ENCODE measurements around the gene CDO1. TPM values are rescaled to one million over a fixed set of nuclear protein-coding genes. Genes with fewer than 3 reads are reported as not detected.

CDO1 gene
- polyA plus RNA-seq, 2 of the 4 experiments (the other 2 are of a cell fraction) = not detected

DNA sequence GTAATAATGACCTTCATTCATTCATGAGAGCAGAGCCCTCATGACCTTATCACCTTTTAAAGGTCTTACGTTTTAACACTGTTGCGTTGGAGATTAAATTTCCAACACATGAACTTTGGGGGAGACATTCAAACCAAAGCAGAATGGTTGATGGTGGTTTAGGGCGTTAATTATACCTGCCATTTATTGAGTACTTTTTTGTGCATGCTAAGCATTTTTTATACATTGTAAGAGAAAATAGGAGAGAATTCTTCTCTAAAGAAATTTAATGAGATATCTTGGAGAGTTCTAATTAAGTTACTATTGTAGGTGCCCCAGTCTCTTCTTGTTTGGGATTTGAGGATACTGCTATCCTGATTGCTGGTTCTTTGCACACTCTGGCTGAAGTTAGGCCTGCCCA, 37.7 kb upstream of the CDO1 start:
- Histone ChIP-seq H3K4me1 (peaks cover 39% of the 10 kb centered on the region), H3K4me2 (no peak overlapping the region), H3K4me3 (no peak overlapping the region), H3K27ac (no peak overlapping the region), H3K9me3 (0 out of 3 replicates have a peak, but pooled peaks cover 2% of the 10 kb centered on the region)
- POLR2A ChIA-PET = no interaction called here
- TF ChIP-seq SMC3 (IDR thresholded peaks at IDR 0.05) = no peak
- no peak for TF ChIP-seq NR3C1 (IDR thresholded peaks at IDR 0.05)
- TF ChIP-seq MAFK (IDR thresholded peaks at IDR 0.05; ENCODE audit: partially characterized antibody) = peak; percentile 85
- no peak for TF ChIP-seq JUNB (IDR thresholded peaks at IDR 0.05)
- ATAC-seq = no peak
- no peak for FAIRE-seq
- 93% methylated on average over 3 of the region's 3 CpGs for WGBS (ENCODE audit: missing lambda C conversion rate)
- CTCF ChIA-PET = no interaction called here
- no peak for DNase-seq (ENCODE audit: low read depth in 1 of 2, low spot score in 1 of 2)

DNA sequence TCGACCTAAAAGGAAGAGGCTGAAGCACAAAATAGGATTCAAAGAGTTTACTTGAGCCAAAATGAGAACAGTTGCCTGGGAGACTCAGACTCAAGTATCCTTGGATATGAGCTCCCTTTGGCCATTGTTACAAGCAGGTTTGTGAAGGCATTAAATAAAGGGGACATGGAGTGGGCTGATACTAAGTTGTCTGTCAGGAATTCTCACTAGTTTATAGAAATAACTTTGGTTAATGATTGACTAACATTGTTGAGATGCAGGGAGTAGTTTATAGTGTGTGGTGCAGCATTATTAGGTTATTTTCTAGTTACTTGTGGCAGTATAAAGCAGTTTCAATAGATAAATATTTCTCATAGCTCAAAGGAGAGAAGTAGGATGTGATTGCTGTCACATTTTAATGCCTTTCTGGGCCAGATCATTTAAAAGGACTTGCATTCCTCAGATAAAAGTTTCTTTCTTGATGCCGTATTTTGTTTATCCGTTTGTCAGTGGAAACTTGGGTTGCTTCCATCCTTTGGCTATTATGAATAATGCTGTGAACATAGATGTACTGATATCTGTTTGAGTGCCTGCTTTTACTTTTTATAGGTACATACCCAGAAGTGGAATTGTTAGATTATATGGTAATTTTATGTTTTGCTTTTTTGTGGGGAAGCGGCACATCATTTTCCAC, 34.4 kb upstream of the CDO1 start:
- WGBS (ENCODE audit: missing lambda C conversion rate) = 51% methylated on average over 4 of the region's 4 CpGs
- DNase-seq (ENCODE audit: low read depth in 1 of 2, low spot score in 1 of 2) (no peak), FAIRE-seq (no peak), ATAC-seq (peak in 1 of 2 experiments; percentile 65; a peak in 3 of 6 replicates)
- no peak overlapping the region for H3K27ac ChIP-seq
- TF ChIP-seq BHLHE40 (IDR thresholded peaks at IDR 0.05; ENCODE audit: low read depth, low read length) = no peak
- TF ChIP-seq, protein P1, sequence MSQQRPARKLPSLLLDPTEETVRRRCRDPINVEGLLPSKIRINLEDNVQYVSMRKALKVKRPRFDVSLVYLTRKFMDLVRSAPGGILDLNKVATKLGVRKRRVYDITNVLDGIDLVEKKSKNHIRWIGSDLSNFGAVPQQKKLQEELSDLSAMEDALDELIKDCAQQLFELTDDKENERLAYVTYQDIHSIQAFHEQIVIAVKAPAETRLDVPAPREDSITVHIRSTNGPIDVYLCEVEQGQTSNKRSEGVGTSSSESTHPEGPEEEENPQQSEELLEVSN (IDR thresholded peaks at IDR 0.05; ENCODE audit: borderline replicate concordance, low read depth) = no peak
- TF ChIP-seq, protein P2, sequence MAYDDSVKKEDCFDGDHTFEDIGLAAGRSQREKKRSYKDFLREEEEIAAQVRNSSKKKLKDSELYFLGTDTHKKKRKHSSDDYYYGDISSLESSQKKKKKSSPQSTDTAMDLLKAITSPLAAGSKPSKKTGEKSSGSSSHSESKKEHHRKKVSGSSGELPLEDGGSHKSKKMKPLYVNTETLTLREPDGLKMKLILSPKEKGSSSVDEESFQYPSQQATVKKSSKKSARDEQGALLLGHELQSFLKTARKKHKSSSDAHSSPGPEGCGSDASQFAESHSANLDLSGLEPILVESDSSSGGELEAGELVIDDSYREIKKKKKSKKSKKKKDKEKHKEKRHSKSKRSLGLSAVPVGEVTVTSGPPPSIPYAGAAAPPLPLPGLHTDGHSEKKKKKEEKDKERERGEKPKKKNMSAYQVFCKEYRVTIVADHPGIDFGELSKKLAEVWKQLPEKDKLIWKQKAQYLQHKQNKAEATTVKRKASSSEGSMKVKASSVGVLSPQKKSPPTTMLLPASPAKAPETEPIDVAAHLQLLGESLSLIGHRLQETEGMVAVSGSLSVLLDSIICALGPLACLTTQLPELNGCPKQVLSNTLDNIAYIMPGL (CRISPR knock-in tag; IDR thresholded peaks at IDR 0.05; ENCODE audit: borderline replicate concordance) = no peak
- TF ChIP-seq HEYL (CRISPR knock-in tag; IDR thresholded peaks at IDR 0.05) = no peak
- TF ChIP-seq FOXS1 (CRISPR knock-in tag; IDR thresholded peaks at IDR 0.05) = no peak
- no peak for TF ChIP-seq GATA3 (IDR thresholded peaks at IDR 0.05; ENCODE audit: borderline replicate concordance)
- TF ChIP-seq, protein P3, sequence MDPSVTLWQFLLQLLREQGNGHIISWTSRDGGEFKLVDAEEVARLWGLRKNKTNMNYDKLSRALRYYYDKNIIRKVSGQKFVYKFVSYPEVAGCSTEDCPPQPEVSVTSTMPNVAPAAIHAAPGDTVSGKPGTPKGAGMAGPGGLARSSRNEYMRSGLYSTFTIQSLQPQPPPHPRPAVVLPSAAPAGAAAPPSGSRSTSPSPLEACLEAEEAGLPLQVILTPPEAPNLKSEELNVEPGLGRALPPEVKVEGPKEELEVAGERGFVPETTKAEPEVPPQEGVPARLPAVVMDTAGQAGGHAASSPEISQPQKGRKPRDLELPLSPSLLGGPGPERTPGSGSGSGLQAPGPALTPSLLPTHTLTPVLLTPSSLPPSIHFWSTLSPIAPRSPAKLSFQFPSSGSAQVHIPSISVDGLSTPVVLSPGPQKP (IDR thresholded peaks at IDR 0.05; ENCODE audit: low read depth, low read length) = no peak
- TF ChIP-seq RAD21 (conservative IDR thresholded peaks at IDR 0.05 in 1 of 2, IDR thresholded peaks at IDR 0.05 in 1 of 2) = no peak
- TF ChIP-seq RCOR1 (IDR thresholded peaks at IDR 0.05; ENCODE audit: low read depth, low read length) = no peak
- TF ChIP-seq, protein P4, sequence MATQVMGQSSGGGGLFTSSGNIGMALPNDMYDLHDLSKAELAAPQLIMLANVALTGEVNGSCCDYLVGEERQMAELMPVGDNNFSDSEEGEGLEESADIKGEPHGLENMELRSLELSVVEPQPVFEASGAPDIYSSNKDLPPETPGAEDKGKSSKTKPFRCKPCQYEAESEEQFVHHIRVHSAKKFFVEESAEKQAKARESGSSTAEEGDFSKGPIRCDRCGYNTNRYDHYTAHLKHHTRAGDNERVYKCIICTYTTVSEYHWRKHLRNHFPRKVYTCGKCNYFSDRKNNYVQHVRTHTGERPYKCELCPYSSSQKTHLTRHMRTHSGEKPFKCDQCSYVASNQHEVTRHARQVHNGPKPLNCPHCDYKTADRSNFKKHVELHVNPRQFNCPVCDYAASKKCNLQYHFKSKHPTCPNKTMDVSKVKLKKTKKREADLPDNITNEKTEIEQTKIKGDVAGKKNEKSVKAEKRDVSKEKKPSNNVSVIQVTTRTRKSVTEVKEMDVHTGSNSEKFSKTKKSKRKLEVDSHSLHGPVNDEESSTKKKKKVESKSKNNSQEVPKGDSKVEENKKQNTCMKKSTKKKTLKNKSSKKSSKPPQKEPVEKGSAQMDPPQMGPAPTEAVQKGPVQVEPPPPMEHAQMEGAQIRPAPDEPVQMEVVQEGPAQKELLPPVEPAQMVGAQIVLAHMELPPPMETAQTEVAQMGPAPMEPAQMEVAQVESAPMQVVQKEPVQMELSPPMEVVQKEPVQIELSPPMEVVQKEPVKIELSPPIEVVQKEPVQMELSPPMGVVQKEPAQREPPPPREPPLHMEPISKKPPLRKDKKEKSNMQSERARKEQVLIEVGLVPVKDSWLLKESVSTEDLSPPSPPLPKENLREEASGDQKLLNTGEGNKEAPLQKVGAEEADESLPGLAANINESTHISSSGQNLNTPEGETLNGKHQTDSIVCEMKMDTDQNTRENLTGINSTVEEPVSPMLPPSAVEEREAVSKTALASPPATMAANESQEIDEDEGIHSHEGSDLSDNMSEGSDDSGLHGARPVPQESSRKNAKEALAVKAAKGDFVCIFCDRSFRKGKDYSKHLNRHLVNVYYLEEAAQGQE (IDR thresholded peaks at IDR 0.05) = no peak
- TF ChIP-seq RFX5 (IDR thresholded peaks at IDR 0.05) = no peak
- TF ChIP-seq ZNF302 (CRISPR knock-in tag; IDR thresholded peaks at IDR 0.05) = no peak
- no peak for TF ChIP-seq ZSCAN20 (CRISPR knock-in tag; IDR thresholded peaks at IDR 0.05)
- TF ChIP-seq ZFP36 (IDR thresholded peaks at IDR 0.05; ENCODE audit: borderline replicate concordance, partially characterized antibody) = no peak
- no peak for TF ChIP-seq FOSB (CRISPR knock-in tag; IDR thresholded peaks at IDR 0.05)
- H3K9me3 ChIP-seq = 0 out of 3 replicates have a peak, but pooled peaks cover 2% of the 10 kb centered on the region
- CTCF ChIA-PET = no interaction called here
- H3K4me2 ChIP-seq = peak overlapping the region; percentile 45
- no peak overlapping the region for H3K4me3 ChIP-seq
- peaks cover 22% of the 10 kb centered on the region for H3K4me1 ChIP-seq
- POLR2A ChIA-PET = no interaction called here

Data from A549 (cell line).